ENCODE data around the gene IDH3G.
A peak's percentile ranks its signal among the peaks of the same experiment; 100 is the strongest.
"Not testable (repeated sequence)": the region's sequence is repeated elsewhere in the genome, so short reads cannot be mapped to it uniquely, and the experiment has no call there.

The IDH3G gene

GRCh38 chrX:153794018-153794896 is at the start of gene IDH3G, which contains the start of gene SSR4:
TSS of gene IDH3G (minus strand) at chrX:153794375. CDS start at chrX:153794326, 49 bp downstream.
TSS of gene SSR4 (plus strand) at chrX:153794668. CDS start at chrX:153794688, 20 bp downstream.
- peak; percentile 93 for DNase-seq (ENCODE audit: low spot score)

- no peak for DNase-seq (ENCODE audit: low spot score)
Observed at GRCh38 chrX:153836921-153837320, 42.7 kb upstream of the IDH3G start.

- no peak for DNase-seq (ENCODE audit: low spot score)
Observed at GRCh38 chrX:153832728-153833127, 38.6 kb upstream of the IDH3G start.

GRCh38 chrX:153831429-153832150 is 37.4 kb upstream of the IDH3G start:
- DNase-seq (ENCODE audit: low spot score), result no peak

GRCh38 chrX:153830640-153831428 is 36.7 kb upstream of the IDH3G start:
- no peak for DNase-seq (ENCODE audit: low spot score)

GRCh38 chrX:153829799-153830639 is 35.8 kb upstream of the IDH3G start, which contains the start of gene PDZD4:
TSS of gene PDZD4 (minus strand) at chrX:153830544. CDS start at chrX:153830298, 246 bp downstream.
- DNase-seq (ENCODE audit: low spot score), result no peak

- DNase-seq (ENCODE audit: low spot score), result no peak
Observed at GRCh38 chrX:153829549-153829798, 35.3 kb upstream of the IDH3G start.

- DNase-seq (ENCODE audit: low spot score), result no peak
Observed at GRCh38 chrX:153828723-153829548, 34.8 kb upstream of the IDH3G start.

- no peak for DNase-seq (ENCODE audit: low spot score)
Observed at GRCh38 chrX:153828308-153828707, 34.1 kb upstream of the IDH3G start.

- no peak for DNase-seq (ENCODE audit: low spot score)
Observed at GRCh38 chrX:153827903-153828302, 33.7 kb upstream of the IDH3G start.

GRCh38 chrX:153827016-153827415 is 32.8 kb upstream of the IDH3G start:
- DNase-seq (ENCODE audit: low spot score), result no peak

GRCh38 chrX:153825042-153825441 is 30.9 kb upstream of the IDH3G start:
- DNase-seq (ENCODE audit: low spot score), result no peak

- DNase-seq (ENCODE audit: low spot score), result no peak
Observed at GRCh38 chrX:153824348-153824747, 30.2 kb upstream of the IDH3G start.

- no peak for DNase-seq (ENCODE audit: low spot score)
Observed at GRCh38 chrX:153821066-153821465, 26.9 kb upstream of the IDH3G start.

GRCh38 chrX:153820601-153821000 is 26.4 kb upstream of the IDH3G start:
- no peak for DNase-seq (ENCODE audit: low spot score)

- DNase-seq (ENCODE audit: low spot score), result no peak
Observed at GRCh38 chrX:153819384-153820040, 25.3 kb upstream of the IDH3G start.

GRCh38 chrX:153818571-153819383 is 24.6 kb upstream of the IDH3G start:
- peak; percentile 3 for DNase-seq (ENCODE audit: low spot score)

GRCh38 chrX:153818064-153818463 is 23.9 kb upstream of the IDH3G start:
- DNase-seq (ENCODE audit: low spot score), result not testable (repeated sequence)

All from kidney tubule cell (primary cell).